ENCODE data around the gene EYS.

DNA sequence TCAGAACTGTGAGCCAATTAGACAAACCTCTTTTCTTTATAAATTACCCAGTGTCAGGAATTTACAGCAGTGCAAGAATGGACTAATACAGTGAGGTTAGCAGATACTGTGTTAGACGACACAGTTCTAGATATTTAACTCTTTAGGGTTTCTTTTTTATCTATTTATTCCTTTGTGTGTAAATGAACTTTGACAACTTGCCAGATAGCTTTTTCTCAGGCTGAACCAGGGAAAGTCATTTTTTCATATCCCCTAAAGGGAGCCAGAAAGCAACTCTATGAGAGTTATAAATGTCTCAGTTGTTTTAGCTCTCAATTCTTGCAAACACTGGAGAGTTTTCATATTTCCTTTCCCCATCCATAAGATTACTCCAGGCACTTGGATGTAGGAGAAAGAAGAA, 1794.1 kb downstream of the EYS start:
- no peak for TF ChIP-seq KDM5A (IDR thresholded peaks at IDR 0.05)
- no peak for TF ChIP-seq HDAC2 (IDR thresholded peaks at IDR 0.05)
- TF ChIP-seq CTCF (IDR thresholded peaks at IDR 0.05) = no peak
- TF ChIP-seq, protein P1, sequence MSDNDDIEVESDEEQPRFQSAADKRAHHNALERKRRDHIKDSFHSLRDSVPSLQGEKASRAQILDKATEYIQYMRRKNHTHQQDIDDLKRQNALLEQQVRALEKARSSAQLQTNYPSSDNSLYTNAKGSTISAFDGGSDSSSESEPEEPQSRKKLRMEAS (IDR thresholded peaks at IDR 0.05) = no peak
- TF ChIP-seq SREBF2 (IDR thresholded peaks at IDR 0.05) = no peak

Data from A549 (cell line).